ENCODE measurements around the gene STMN3. TPM values are rescaled to one million over a fixed set of nuclear protein-coding genes. Genes with fewer than 3 reads are reported as not detected.

STMN3 gene
- total and polyA plus RNA-seq, 8 donors = 4.4 to 37.8 (median 9.7) TPM

DNA sequence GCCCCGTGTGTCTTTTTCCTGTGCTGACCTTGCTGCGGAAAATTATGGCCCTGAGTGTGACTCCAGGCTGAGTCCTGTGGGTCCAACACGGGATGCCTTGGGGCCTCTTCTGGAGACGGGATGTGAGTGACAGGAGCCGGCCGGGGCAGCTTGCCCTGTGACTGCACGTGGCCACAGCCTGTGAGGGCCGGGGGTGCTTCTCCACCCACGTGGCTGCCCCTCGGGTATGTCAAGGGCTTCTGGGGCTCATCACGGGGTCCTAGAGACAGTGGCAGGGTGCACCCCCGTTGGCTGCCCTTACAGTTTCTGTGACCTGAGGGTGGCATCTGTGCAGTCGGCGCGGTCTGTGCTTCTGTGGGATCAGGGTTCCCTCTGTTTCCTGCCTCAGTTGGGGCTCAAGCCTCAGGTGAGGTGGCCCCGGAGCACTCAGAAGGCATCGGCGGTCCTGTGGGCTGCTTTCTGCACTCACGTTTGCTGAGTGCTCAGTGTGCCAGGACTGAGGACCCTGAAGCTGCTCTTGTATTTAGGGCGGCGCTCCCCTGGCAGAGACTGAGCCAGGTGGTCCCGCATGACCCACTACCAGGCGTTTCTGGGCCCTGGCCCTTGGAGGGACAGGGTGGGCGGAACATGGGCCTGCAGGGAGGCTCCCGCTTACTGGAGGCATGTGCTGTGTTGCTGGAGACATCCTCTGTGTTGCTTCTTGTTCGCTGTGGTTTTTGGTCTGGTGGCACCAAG, 10.3 kb upstream of the STMN3 start:
- H3K27me3 ChIP-seq = no peaks in the 10 kb centered on the region
- DNase-seq (peak in 1 of 6 donors; percentile 64), FAIRE-seq (no peak), ATAC-seq (no peak)
- 89 to 93% methylated on average over 26 of the region's 26 CpGs for WGBS, 2 donors
- H3K4me3 ChIP-seq = no peak overlapping the region
- no peaks in the 10 kb centered on the region for H3K9me3 ChIP-seq
- H3K4me1 ChIP-seq = peaks cover 3 to 8% (median 4%) of the 10 kb centered on the region in 3 donors
- peaks cover 0 to 12% (median 3%) of the 10 kb centered on the region in 3 donors for H3K36me3 ChIP-seq
- no peak overlapping the region for H3K27ac ChIP-seq
- no peak for TF ChIP-seq CTCF (IDR thresholded peaks at IDR 0.05)
- intact Hi-C loops (cut with DNase I) = no loop called here

- no peak for TF ChIP-seq CTCF (IDR thresholded peaks at IDR 0.05)
- H3K4me1 ChIP-seq = peaks cover 3 to 9% (median 4%) of the 10 kb centered on the region in 3 donors
- no peaks in the 10 kb centered on the region for H3K9me3 ChIP-seq
- H3K36me3 ChIP-seq = peaks cover 0 to 12% (median 3%) of the 10 kb centered on the region in 3 donors
- H3K4me3 ChIP-seq = no peak overlapping the region
- ATAC-seq = no peak
- no peaks in the 10 kb centered on the region for H3K27me3 ChIP-seq
- no peak overlapping the region for H3K27ac ChIP-seq
- no peak for FAIRE-seq
- intact Hi-C loops (cut with DNase I) = no loop called here
- no peak for DNase-seq
- 93 to 95% methylated on average over 9 of the region's 9 CpGs for WGBS, 2 donors
Observed at GRCh38 chr20:63662813-63663189, 9.6 kb upstream of the STMN3 start.

DNA sequence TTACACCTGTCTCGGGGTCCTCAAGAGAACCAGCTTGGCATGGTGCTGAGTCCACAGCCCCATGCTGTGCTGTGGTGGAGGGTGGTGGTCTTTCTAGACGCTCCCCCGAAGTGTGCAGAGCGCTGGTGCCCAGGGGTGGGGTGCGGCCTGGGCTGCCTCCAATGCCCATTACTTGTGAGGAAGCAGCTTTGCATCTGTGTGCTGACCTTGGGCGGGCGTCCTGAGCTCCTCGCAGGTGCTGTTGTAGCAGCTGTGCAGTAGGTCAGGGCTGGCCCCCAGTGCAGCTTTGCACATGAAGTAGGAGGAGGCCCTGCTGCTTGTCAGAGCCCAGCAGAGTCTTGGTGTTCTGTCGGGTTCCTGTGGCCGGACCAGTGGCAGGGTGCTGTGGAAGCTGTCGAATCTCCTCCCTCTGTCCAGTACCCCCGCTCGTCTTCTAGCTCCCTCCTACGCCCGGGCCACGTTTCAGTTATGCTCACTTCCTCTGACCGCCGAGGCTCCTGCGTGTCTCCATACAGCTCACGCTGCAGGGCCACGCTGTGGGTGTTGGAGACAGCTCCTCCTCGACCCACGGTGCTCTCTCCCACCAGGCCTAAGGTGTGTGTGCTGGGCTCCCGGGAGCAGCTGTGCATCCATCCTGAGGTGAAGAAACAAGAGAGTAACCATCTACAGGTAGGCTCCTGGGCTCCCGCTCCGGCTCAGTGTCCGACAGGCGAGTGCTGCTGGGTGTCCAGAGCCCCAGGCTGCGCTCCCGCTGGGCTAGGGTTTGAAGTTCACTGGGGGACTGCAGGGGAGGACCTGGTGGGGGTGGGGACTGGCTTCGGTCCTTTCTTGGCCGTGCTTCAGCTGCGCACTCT, 9.0 kb upstream of the STMN3 start:
- whole genome bisulfite sequencing, 2 donors = 93 to 95% methylated on average over 33 of the region's 33 CpGs
- ATAC-seq = no peak
- no peak overlapping the region for H3K4me3 ChIP-seq
- DNase-seq = peak in 2 of 6 donors; percentile 36 to 68
- no peak overlapping the region for H3K27ac ChIP-seq
- peaks cover 3 to 14% (median 4%) of the 10 kb centered on the region in 3 donors for H3K4me1 ChIP-seq
- intact Hi-C loops (cut with DNase I) = no loop called here
- H3K9me3 ChIP-seq = no peaks in the 10 kb centered on the region
- H3K27me3 ChIP-seq = no peaks in the 10 kb centered on the region
- no peak for FAIRE-seq
- peaks cover 0 to 6% (median 3%) of the 10 kb centered on the region in 3 donors for H3K36me3 ChIP-seq
- TF ChIP-seq CTCF (IDR thresholded peaks at IDR 0.05) = no peak

DNA sequence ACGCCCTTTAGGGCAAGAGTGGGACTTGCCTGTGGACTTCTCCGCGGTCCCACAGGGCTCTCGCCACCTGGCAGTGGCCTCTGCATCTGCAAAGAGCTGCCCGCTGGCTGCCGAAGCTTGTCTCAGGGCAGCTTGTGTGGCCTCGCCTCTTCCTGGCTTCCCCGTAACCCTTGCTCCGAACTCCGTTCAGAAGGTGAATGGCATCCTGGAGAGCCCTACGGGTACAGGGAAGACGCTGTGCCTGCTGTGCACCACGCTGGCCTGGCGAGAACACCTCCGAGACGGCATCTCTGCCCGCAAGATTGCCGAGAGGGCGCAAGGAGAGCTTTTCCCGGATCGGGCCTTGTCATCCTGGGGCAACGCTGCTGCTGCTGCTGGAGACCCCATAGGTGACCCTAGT, 7.9 kb upstream of the STMN3 start:
- peaks cover 3 to 14% (median 4%) of the 10 kb centered on the region in 3 donors for H3K4me1 ChIP-seq
- no peaks in the 10 kb centered on the region for H3K27me3 ChIP-seq
- ATAC-seq (no peak), FAIRE-seq (no peak), DNase-seq (peak in 2 of 6 donors; percentile 18 to 34)
- H3K36me3 ChIP-seq = peaks cover 0 to 3% (median 3%) of the 10 kb centered on the region in 3 donors
- intact Hi-C loops (cut with DNase I) = no loop called here
- no peak overlapping the region for H3K27ac ChIP-seq
- no peak for TF ChIP-seq CTCF (IDR thresholded peaks at IDR 0.05)
- no peak overlapping the region for H3K4me3 ChIP-seq
- 94 to 97% methylated on average over 22 of the region's 22 CpGs for WGBS, 2 donors
- H3K9me3 ChIP-seq = no peaks in the 10 kb centered on the region
